ENCODE results near the gene JOSD1.

- TF ChIP-seq GATA2 (IDR thresholded peaks at IDR 0.05; ENCODE audit: low read depth, low read length) (no peak), GATA3 (IDR thresholded peaks at IDR 0.05; ENCODE audit: low read depth, low read length) (no peak)
Measured at GRCh38 chr22:38699143-38699542, 1.6 kb downstream of the JOSD1 start.
